Measurements from ENCODE around the gene PLEKHJ1.
"Not testable (repeated sequence)": the region's sequence is repeated elsewhere in the genome, so short reads cannot be mapped to it uniquely, and the experiment has no call there.

DNA sequence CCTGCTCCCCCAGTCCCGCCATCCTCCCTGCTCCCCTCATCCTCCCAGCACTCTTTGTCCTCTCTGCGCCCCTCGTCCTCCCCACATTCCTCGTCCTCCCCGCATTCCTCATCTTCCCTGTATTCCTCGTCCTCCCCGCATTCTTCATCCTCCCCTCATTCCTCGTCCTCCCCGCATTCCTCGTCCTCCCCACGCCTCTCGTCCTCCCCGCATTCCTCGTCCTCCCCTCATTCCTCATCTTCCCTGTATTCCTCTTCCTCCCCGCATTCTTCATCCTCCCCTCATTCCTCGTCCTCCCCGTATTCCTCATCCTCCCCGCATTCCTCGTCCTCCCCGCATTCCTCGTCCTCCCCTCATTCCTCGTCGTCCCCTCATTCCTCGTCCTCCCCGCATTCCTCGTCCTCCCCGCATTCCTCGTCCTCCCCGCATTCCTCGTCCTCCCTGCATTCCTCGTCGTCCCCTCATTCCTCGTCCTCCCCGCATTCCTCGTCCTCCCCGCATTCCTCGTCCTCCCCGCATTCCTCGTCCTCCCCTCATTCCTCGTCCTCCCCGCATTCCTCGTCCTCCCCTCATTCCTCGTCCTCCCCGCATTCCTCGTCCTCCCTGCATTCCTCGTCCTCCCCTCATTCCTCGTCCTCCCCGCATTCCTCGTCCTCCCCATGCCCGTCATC, 35.4 kb downstream of the PLEKHJ1 start:
- not testable (repeated sequence) for TF ChIP-seq POLR2AphosphoS5, POLR2A (IDR thresholded peaks at IDR 0.05)
- TF ChIP-seq, protein P1, sequence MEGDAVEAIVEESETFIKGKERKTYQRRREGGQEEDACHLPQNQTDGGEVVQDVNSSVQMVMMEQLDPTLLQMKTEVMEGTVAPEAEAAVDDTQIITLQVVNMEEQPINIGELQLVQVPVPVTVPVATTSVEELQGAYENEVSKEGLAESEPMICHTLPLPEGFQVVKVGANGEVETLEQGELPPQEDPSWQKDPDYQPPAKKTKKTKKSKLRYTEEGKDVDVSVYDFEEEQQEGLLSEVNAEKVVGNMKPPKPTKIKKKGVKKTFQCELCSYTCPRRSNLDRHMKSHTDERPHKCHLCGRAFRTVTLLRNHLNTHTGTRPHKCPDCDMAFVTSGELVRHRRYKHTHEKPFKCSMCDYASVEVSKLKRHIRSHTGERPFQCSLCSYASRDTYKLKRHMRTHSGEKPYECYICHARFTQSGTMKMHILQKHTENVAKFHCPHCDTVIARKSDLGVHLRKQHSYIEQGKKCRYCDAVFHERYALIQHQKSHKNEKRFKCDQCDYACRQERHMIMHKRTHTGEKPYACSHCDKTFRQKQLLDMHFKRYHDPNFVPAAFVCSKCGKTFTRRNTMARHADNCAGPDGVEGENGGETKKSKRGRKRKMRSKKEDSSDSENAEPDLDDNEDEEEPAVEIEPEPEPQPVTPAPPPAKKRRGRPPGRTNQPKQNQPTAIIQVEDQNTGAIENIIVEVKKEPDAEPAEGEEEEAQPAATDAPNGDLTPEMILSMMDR (IDR thresholded peaks at IDR 0.05) = not testable (repeated sequence)
